Kidney (tissue), 14 donors: ENCODE results near the gene ENOX1. TPM values are rescaled to one million over a fixed set of nuclear protein-coding genes. Genes with fewer than 3 reads are reported as not detected.

Source experiments
- DNase-seq, 5 donors: peaks; one replicate each; pipeline ENCODE4 v3.0.0-alpha.2; 2013 to 2020
- FAIRE-seq: peaks from 2 replicates; lab custom pipeline; 2012; peaks lifted over from hg19 to GRCh38; lab: Jason Lieb, UNC
- H3K27ac ChIP-seq, 2 donors: one replicate each; pipeline ENCODE4 v1.7.0; 2013; ENCODE audit warnings: low read depth in 2 of 2, low read length in 2 of 2, inconsistent platforms in 1 of 2
- H3K27me3 ChIP-seq: one replicate; pipeline ENCODE4 v1.7.1; 2013; ENCODE audit warnings: low read length, inconsistent platforms; ENCODE audit not compliant: control insufficient read depth, insufficient read depth
- H3K36me3 ChIP-seq, 3 donors: one replicate each; pipeline versions ENCODE4 v1.7.0 to v1.7.1; 2013; ENCODE audit warnings: low read length in 3 of 3, control low read depth in 1 of 3, inconsistent platforms in 1 of 3; ENCODE audit not compliant: insufficient read depth in 3 of 3, control insufficient read depth in 2 of 3
- H3K4me1 ChIP-seq, 3 donors: one replicate each; pipeline versions ENCODE4 v1.7.0 to v1.7.1; 2013; ENCODE audit warnings: low read length in 3 of 3, inconsistent platforms in 1 of 3, low read depth in 1 of 3; ENCODE audit not compliant: control insufficient read depth in 2 of 3, insufficient read depth in 2 of 3
- H3K4me3 ChIP-seq, 3 donors: one replicate each; pipeline versions ENCODE4 v1.7.0 to v1.8.1; 2013; ENCODE audit warnings: low read length in 3 of 3, control low read depth in 1 of 3, inconsistent platforms in 1 of 3
- H3K9ac ChIP-seq, 3 donors: one replicate each; pipeline versions ENCODE4 v1.7.0 to v1.7.1; 2013; ENCODE audit warnings: low read length in 3 of 3, control low read depth in 1 of 3, inconsistent platforms in 1 of 3
- H3K9me3 ChIP-seq, 3 donors: one replicate each; pipeline versions ENCODE4 v1.7.0 to v1.7.1; 2013; ENCODE audit warnings: low read length in 3 of 3, control low read depth in 1 of 3, inconsistent platforms in 1 of 3; ENCODE audit not compliant: control insufficient read depth in 2 of 3, insufficient read depth in 1 of 3
- CTCF ChIP-seq: IDR thresholded peaks from 3 replicates; pipeline ENCODE4 v1.5.1; 2012; ENCODE audit warnings: mild to moderate bottlenecking, moderate library complexity, borderline replicate concordance; ENCODE audit not compliant: insufficient read depth; ENCODE audit errors: extremely low read depth
- intact Hi-C: fragments of 100-400 bp; cut with DNase I; formaldehyde crosslinking; loops from one replicate; pipeline ENCODE4 v1.11.1; 2022
- polyA plus RNA-seq: library from polyadenylated mRNA; stranded (reverse); fragments of 350-450 nt; fragmentation: Illumina TruSeq; extraction: RNeasy Lipid Tissue Mini Kit (QIAGEN cat#74804); gene quantifications from one replicate; pipeline ENCODE4 v1.2.3, GENCODE V29; 2014; ENCODE audit warnings: low read depth, low replicate concordance; ENCODE audit not compliant: insufficient read depth
- total RNA-seq: library from RNA; stranded (reverse); fragmentation: NEBNext Ultra II Directional; extraction: Animal tissue kit (Norgen Biotek cat#: 25700); gene quantifications from one replicate; pipeline ENCODE4 v1.2.1, GENCODE V29; 2021
- donor health status: control.
- donor health status: control.
- donor health status: control.
- donor health status: control.
- donor health status: control.
- donor health status: DM: yes; HTN: yes; CAD: no.
- donor health status: Normal renal cell carcinoma (clear cell type).

Gene ENOX1
- total and polyA plus RNA-seq, 2 donors from 2014 or later = 4.9 to 6.8 TPM

GRCh38 chr13:43815204-43815603, 28.4 kb upstream of the ENOX1 start:
- Histone ChIP-seq H3K27me3 (no peaks in the 10 kb centered on the region), H3K9ac (no peak overlapping the region), H3K4me1 (no peaks in the 10 kb centered on the region), H3K27ac (no peak overlapping the region), H3K4me3 (no peak overlapping the region), H3K9me3 (no peaks in the 10 kb centered on the region), H3K36me3 (no peaks in the 10 kb centered on the region)
- no peak for FAIRE-seq
- DNase-seq = peak in 1 of 5 donors; percentile 5
- no peak for TF ChIP-seq CTCF
- intact Hi-C loops = no loop called here

GRCh38 chr13:43808676-43809075, 21.9 kb upstream of the ENOX1 start:
- DNase-seq (no peak), FAIRE-seq (no peak)
- H3K9me3 ChIP-seq = no peaks in the 10 kb centered on the region
- no peak overlapping the region for H3K27ac ChIP-seq
- TF ChIP-seq CTCF = no peak
- H3K9ac ChIP-seq = no peak overlapping the region
- no peak overlapping the region for H3K4me3 ChIP-seq
- no peaks in the 10 kb centered on the region for H3K27me3 ChIP-seq
- intact Hi-C loops = loop anchor here (10.0 kb wide), 1 partner anchor 504 kb away; no protein-coding TSS in a partner anchor
- no peaks in the 10 kb centered on the region for H3K4me1 ChIP-seq
- H3K36me3 ChIP-seq = no peaks in the 10 kb centered on the region

- FAIRE-seq (no peak), DNase-seq (no peak)
- H3K4me3 ChIP-seq = no peak overlapping the region
- H3K36me3 ChIP-seq = no peaks in the 10 kb centered on the region
- no peaks in the 10 kb centered on the region for H3K27me3 ChIP-seq
- no peak for TF ChIP-seq CTCF
- intact Hi-C loops = loop anchor here (10.0 kb wide), 1 partner anchor 501 kb away; no protein-coding TSS in a partner anchor
- H3K27ac ChIP-seq = no peak overlapping the region
- H3K9me3 ChIP-seq = no peaks in the 10 kb centered on the region
- H3K4me1 ChIP-seq = no peaks in the 10 kb centered on the region
- H3K9ac ChIP-seq = no peak overlapping the region
These were observed 18.9 kb upstream of the ENOX1 start for GRCh38 chr13:43805681-43806128.

DNA sequence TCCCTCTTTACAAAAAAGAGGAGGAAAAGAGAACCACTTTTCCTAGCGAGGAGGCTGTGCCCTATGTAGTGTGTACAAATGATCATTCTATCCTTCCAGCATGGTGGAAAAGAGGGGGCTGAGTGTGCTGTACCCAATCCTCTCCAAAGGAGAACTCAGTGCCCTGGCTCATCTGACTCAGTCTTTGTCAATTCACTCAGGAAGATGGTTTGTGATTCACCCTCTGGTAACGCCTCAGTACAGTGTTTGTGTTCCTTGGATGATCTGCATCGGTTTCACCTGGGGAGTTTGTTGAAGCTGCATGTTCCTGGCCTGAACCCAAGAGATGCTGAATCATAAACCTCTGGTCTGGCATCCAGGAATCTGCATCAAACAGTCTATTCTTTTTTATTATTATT, 18.3 kb upstream of the ENOX1 start:
- no peak for TF ChIP-seq CTCF
- H3K27ac ChIP-seq = no peak overlapping the region
- FAIRE-seq (no peak), DNase-seq (no peak)
- no peak overlapping the region for H3K9ac ChIP-seq
- H3K4me3 ChIP-seq = no peak overlapping the region
- no peaks in the 10 kb centered on the region for H3K27me3 ChIP-seq
- no peaks in the 10 kb centered on the region for H3K4me1 ChIP-seq
- intact Hi-C loops = loop anchor here (10.0 kb wide), 1 partner anchor 500 kb away; no protein-coding TSS in a partner anchor
- no peaks in the 10 kb centered on the region for H3K9me3 ChIP-seq
- H3K36me3 ChIP-seq = no peaks in the 10 kb centered on the region
